ENCODE data around the gene FYCO1.

The FYCO1 gene

GRCh38 chr3:45887285-45887684, 108.3 kb downstream of the FYCO1 start:
- DNase-seq (ENCODE audit: low read depth in 2 of 2): no peak

- no peak for DNase-seq (ENCODE audit: low read depth in 2 of 2)
These were observed 109.5 kb downstream of the FYCO1 start, which contains the start of gene CCR9 for GRCh38 chr3:45885979-45886705. CCR9 (plus strand) TSS chr3:45886543; CDS start chr3:45894934, 8,391 bp downstream.

- no peak for DNase-seq (ENCODE audit: low read depth in 2 of 2)
These were observed 111.0 kb downstream of the FYCO1 start for GRCh38 chr3:45884368-45885201.

DNA sequence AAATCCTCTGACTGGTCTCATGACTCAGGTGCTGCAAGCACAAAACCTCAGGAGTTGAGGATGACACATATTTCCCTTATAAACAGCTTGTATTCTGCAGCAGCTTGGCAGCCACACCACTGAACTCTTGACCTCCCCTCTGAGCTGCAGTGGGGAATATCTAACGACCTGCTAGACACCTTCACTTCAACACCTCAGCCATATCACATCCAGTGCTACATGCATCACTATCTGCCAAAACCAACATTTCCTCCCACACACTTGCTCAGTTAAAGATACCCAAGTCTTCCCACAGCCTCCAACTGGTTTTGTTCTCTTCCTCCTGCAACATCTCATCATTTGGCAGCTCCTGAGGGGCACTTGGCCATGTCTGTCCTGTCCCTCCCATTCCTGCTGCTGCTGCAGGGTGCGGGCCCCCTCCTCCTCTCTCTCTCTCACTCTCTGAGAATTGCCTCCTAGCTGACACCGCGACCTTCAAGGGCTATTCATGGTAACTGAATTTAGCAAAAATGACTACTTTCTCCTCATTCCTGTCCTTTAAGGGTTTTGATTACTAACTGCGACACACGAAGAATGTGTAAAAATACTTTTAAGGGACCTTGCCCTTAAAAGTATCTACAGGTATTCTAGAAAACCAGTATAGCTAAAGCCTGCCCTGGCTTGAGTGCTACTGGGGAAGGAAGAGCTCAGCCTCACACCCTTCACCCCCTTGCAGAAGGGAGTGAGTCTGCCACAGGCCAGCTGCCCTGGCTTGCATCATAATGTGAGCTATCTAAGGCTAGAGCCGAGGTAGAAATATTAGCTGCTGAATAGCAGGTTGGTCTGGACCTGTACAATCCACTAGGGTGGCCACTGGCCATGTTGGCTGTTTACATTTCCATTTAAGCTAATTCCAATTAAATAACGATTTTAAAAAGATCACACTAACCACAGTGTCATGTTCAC, 114.3 kb downstream of the FYCO1 start:
- peak; percentile 13 to 47 for DNase-seq (ENCODE audit: low read depth in 2 of 2)

DNA sequence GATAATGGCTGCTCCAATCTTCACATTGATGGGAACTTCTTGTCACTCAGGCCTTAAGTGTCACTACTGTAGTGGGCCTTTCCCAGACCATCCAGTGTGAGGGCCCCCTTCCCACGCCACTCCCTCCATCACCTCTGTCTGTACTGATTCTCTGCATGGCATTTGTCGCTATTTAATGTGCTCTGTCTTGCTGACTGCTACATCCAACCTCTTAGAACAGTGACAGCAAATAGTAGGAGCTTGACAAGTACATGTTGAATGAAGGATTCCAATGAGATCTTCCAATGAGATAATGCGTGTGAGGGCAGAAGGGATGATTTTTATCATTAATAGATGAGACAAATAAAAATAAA, 114.9 kb downstream of the FYCO1 start:
- no peak for DNase-seq (ENCODE audit: low read depth in 2 of 2)

- DNase-seq (ENCODE audit: low read depth in 2 of 2): no peak
These were observed 117.5 kb downstream of the FYCO1 start for GRCh38 chr3:45878124-45878523.

GRCh38 chr3:45874677-45875346, 120.8 kb downstream of the FYCO1 start:
- no peak for DNase-seq (ENCODE audit: low read depth in 2 of 2)

DNA sequence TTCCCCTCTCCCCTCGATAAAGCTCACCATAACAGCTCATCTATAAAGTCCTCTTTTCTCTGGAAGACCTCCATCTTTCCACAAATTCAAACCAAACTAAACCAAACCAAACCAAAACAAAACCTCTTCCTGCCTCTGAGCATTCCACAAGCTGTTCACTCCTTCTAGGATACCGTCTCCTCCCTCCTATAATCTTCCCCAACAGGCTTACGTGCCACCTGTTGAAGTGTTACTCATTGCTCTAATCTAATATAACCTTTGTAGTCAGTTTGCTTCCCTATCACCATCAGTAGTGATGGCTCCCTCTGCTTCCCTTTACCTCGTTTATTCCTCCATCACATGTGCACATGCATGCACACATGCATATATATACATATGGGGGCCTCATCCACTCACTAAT, 122.0 kb downstream of the FYCO1 start:
- DNase-seq (ENCODE audit: low read depth in 2 of 2): no peak

GRCh38 chr3:45873036-45873435, 122.6 kb downstream of the FYCO1 start:
- DNase-seq (ENCODE audit: low read depth in 2 of 2): no peak

DNA sequence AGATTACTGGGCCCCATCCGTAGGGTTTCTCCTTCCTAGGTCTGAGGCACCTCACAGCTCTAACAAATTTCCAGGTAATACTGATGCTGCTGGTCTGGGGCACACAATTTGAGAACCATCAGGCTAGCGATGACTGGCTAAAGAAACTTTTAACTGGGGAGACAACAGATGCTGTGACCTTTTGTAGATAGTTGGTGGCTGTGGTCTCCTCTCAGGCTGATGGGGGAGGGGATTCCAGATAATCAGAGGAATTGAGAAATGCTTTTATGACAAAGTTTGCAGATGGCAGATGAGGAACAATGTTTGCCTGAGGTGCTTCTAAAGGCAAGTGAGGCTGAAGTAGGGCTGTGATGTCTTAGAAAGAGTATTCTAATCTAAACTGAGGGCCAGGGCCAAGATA, 123.1 kb downstream of the FYCO1 start:
- no peak for DNase-seq (ENCODE audit: low read depth in 2 of 2)

GRCh38 chr3:45871780-45872179, 123.8 kb downstream of the FYCO1 start:
- DNase-seq (ENCODE audit: low read depth in 2 of 2): no peak

GRCh38 chr3:45870099-45870498, 125.5 kb downstream of the FYCO1 start:
- DNase-seq (ENCODE audit: low read depth in 2 of 2): peak; percentile 25 to 43

- no peak for DNase-seq (ENCODE audit: low read depth in 2 of 2)
These were observed 126.0 kb downstream of the FYCO1 start for GRCh38 chr3:45869638-45870037.

GRCh38 chr3:45868650-45869049, 127.0 kb downstream of the FYCO1 start:
- DNase-seq (ENCODE audit: low read depth in 2 of 2): no peak

DNA sequence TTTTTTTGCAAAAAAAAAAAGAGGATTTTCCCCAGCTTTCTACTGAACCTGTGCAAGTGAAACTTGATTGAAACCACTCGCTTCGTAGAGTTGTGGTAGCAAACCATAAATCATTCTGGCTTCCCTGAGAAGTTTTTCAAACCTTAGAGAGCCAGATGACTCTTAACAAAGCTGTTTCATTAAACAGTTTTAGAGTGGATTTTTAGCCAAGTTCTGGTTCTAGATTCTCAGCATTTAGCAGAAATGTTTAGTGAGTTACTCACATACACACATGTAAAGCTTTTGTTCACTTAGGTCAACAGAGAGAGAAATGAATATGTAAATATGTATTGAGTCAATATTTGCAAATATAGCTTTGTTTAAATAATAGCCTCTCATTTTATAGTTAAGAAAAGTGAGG, 127.4 kb downstream of the FYCO1 start:
- DNase-seq (ENCODE audit: low read depth in 2 of 2): no peak
